Progenitor cell of endocrine pancreas (in vitro differentiated cells): ENCODE measurements around the gene PMPCA. TPM values are rescaled to one million over a fixed set of nuclear protein-coding genes. Genes with fewer than 3 reads are reported as not detected.

Experiments used
- DNase-seq: peaks from one replicate; pipeline ENCODE4 v3.0.0; 2021; ENCODE audit warnings: low spot score; ENCODE audit not compliant: unreplicated experiment
- H3K27ac Mint-ChIP-seq: 2 replicates; pipeline ENCODE4 v1.8.0; 2021; ENCODE audit warnings: mild to moderate bottlenecking, moderate library complexity, mixed read lengths
- H3K27me3 Mint-ChIP-seq: 2 replicates; pipeline ENCODE4 v1.8.0; 2021; ENCODE audit warnings: mixed read lengths
- H3K36me3 Mint-ChIP-seq: 2 replicates; pipeline ENCODE4 v1.8.0; 2022; ENCODE audit warnings: mixed read lengths; ENCODE audit not compliant: insufficient read depth
- H3K4me1 Mint-ChIP-seq: 2 replicates; pipeline ENCODE4 v1.8.0; 2021; ENCODE audit warnings: low read depth, mixed read lengths
- H3K4me3 Mint-ChIP-seq: 2 replicates; pipeline ENCODE4 v1.8.0; 2021; ENCODE audit warnings: low read depth, mild to moderate bottlenecking, moderate library complexity, mixed read lengths
- H3K9me3 Mint-ChIP-seq: 2 replicates; pipeline ENCODE4 v1.8.0; 2021; ENCODE audit warnings: low read depth, mixed read lengths
- CTCF ChIP-seq: fragments of 200-600 bp; sonication (generic); IDR thresholded peaks from one replicate; pipeline ENCODE4 v1.5.0; 2021; ENCODE audit warnings: antibody characterized with exemption, mild to moderate bottlenecking; ENCODE audit not compliant: unreplicated experiment
- total RNA-seq: library from RNA; stranded (reverse); gene quantifications from 2 replicates; pipeline ENCODE4 v1.2.1, GENCODE V29; 2021

The PMPCA gene
- total RNA-seq, 1 donor from 2014 or later = 68.3 TPM

- no peaks in the 10 kb centered on the region for H3K9me3 Mint-ChIP-seq
- H3K36me3 Mint-ChIP-seq = peaks cover 31% of the 10 kb centered on the region
- no peak for TF ChIP-seq CTCF
- H3K4me1 Mint-ChIP-seq = no peaks in the 10 kb centered on the region
- H3K4me3 Mint-ChIP-seq = no peak overlapping the region
- DNase-seq = no peak
- no peak overlapping the region for H3K27ac Mint-ChIP-seq
- H3K27me3 Mint-ChIP-seq = no peaks in the 10 kb centered on the region
These were observed 43.8 kb downstream of the PMPCA start for GRCh38 chr9:136454026-136454796.

- no peak overlapping the region for H3K27ac Mint-ChIP-seq
- H3K27me3 Mint-ChIP-seq = no peaks in the 10 kb centered on the region
- no peaks in the 10 kb centered on the region for H3K9me3 Mint-ChIP-seq
- H3K4me3 Mint-ChIP-seq = no peak overlapping the region
- TF ChIP-seq CTCF = no peak
- no peak for DNase-seq
- H3K36me3 Mint-ChIP-seq = peaks cover 31% of the 10 kb centered on the region
- H3K4me1 Mint-ChIP-seq = no peaks in the 10 kb centered on the region
These were observed 44.9 kb downstream of the PMPCA start for GRCh38 chr9:136455043-136456002.

GRCh38 chr9:136456258-136456657 lies 45.8 kb downstream of the PMPCA start:
- no peak for DNase-seq
- no peaks in the 10 kb centered on the region for H3K9me3 Mint-ChIP-seq
- H3K4me3 Mint-ChIP-seq = no peak overlapping the region
- H3K27ac Mint-ChIP-seq = no peak overlapping the region
- H3K36me3 Mint-ChIP-seq = peaks cover 28% of the 10 kb centered on the region
- no peaks in the 10 kb centered on the region for H3K4me1 Mint-ChIP-seq
- no peaks in the 10 kb centered on the region for H3K27me3 Mint-ChIP-seq
- no peak for TF ChIP-seq CTCF

- no peak overlapping the region for H3K27ac Mint-ChIP-seq
- H3K9me3 Mint-ChIP-seq = no peaks in the 10 kb centered on the region
- no peak for TF ChIP-seq CTCF
- H3K27me3 Mint-ChIP-seq = no peaks in the 10 kb centered on the region
- no peak overlapping the region for H3K4me3 Mint-ChIP-seq
- H3K36me3 Mint-ChIP-seq = peaks cover 29% of the 10 kb centered on the region
- DNase-seq = no peak
- no peaks in the 10 kb centered on the region for H3K4me1 Mint-ChIP-seq
These were observed 46.9 kb downstream of the PMPCA start for GRCh38 chr9:136457326-136457725.

- DNase-seq = no peak
- Mint-ChIP-seq H3K4me1 (no peaks in the 10 kb centered on the region), H3K9me3 (no peaks in the 10 kb centered on the region), H3K36me3 (peaks cover 29% of the 10 kb centered on the region), H3K4me3 (no peak overlapping the region), H3K27me3 (no peaks in the 10 kb centered on the region), H3K27ac (no peak overlapping the region)
- no peak for TF ChIP-seq CTCF
These were observed 49.0 kb downstream of the PMPCA start for GRCh38 chr9:136459425-136459824.
